Subcutaneous abdominal adipose tissue (tissue), 5 donors: ENCODE results near the gene RAB25.
A peak's percentile ranks its signal among the peaks of the same experiment; 100 is the strongest.
"Not testable (repeated sequence)": the region's sequence is repeated elsewhere in the genome, so short reads cannot be mapped to it uniquely, and the experiment has no call there.

Source experiments
- H3K27ac ChIP-seq: one replicate; pipeline ENCODE4 v1.7.0; 2013; ENCODE audit warnings: low read depth, mild to moderate bottlenecking, inconsistent platforms, low read length, moderate library complexity
- H3K27me3 ChIP-seq, 5 donors: one replicate each; pipeline ENCODE4 v1.7.0; 2013; ENCODE audit warnings: low read length in 5 of 5, inconsistent platforms in 1 of 5; ENCODE audit not compliant: control insufficient read depth in 5 of 5, insufficient read depth in 4 of 5
- H3K36me3 ChIP-seq, 5 donors: one replicate each; pipeline ENCODE4 v1.7.0; 2013; ENCODE audit warnings: low read length in 5 of 5; ENCODE audit not compliant: control insufficient read depth in 5 of 5, insufficient read depth in 5 of 5
- H3K4me1 ChIP-seq, 5 donors: one replicate each; pipeline ENCODE4 v1.7.0; 2013; ENCODE audit warnings: low read length in 5 of 5, mild to moderate bottlenecking in 3 of 5, moderate library complexity in 1 of 5; ENCODE audit not compliant: control insufficient read depth in 5 of 5, insufficient read depth in 5 of 5
- H3K4me3 ChIP-seq, 5 donors: one replicate each; pipeline ENCODE4 v1.7.0; 2013; ENCODE audit warnings: low read length in 5 of 5, low read depth in 1 of 5
- H3K9ac ChIP-seq, 5 donors: one replicate each; pipeline ENCODE4 v1.7.0; 2013; ENCODE audit warnings: low read length in 5 of 5, mild to moderate bottlenecking in 4 of 5, moderate library complexity in 3 of 5
- H3K9me3 ChIP-seq, 5 donors: one replicate each; pipeline ENCODE4 v1.7.0; 2013; ENCODE audit warnings: low read length in 5 of 5; ENCODE audit not compliant: control insufficient read depth in 5 of 5
- donor health status: healthy.
- donor health status: healthy.
- donor health status: healthy.
- donor health status: healthy.
- donor health status: healthy.

The RAB25 gene

DNA sequence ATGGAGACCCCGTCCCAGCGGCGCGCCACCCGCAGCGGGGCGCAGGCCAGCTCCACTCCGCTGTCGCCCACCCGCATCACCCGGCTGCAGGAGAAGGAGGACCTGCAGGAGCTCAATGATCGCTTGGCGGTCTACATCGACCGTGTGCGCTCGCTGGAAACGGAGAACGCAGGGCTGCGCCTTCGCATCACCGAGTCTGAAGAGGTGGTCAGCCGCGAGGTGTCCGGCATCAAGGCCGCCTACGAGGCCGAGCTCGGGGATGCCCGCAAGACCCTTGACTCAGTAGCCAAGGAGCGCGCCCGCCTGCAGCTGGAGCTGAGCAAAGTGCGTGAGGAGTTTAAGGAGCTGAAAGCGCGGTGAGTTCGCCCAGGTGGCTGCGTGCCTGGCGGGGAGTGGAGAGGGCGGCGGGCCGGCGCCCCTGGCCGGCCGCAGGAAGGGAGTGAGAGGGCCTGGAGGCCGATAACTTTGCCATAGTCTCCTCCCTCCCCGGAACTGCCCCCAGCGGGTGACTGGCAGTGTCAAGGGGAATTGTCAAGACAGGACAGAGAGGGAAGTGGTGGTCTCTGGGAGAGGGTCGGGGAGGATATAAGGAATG lies 54.1 kb downstream of the RAB25 start:
- no peaks in the 10 kb centered on the region for H3K27me3 ChIP-seq
- H3K4me1 ChIP-seq, result peaks cover 8 to 68% (median 55%) of the 10 kb centered on the region in 5 donors
- peak overlapping the region; percentile 97 to 100 (median 100) for H3K4me3 ChIP-seq
- peak overlapping the region; percentile 97 to 100 (median 100) for H3K9ac ChIP-seq
- no peaks in the 10 kb centered on the region for H3K9me3 ChIP-seq
- H3K36me3 ChIP-seq, result peaks cover 0 to 22% (median 15%) of the 10 kb centered on the region in 5 donors
- peak overlapping the region; percentile 97 for H3K27ac ChIP-seq

DNA sequence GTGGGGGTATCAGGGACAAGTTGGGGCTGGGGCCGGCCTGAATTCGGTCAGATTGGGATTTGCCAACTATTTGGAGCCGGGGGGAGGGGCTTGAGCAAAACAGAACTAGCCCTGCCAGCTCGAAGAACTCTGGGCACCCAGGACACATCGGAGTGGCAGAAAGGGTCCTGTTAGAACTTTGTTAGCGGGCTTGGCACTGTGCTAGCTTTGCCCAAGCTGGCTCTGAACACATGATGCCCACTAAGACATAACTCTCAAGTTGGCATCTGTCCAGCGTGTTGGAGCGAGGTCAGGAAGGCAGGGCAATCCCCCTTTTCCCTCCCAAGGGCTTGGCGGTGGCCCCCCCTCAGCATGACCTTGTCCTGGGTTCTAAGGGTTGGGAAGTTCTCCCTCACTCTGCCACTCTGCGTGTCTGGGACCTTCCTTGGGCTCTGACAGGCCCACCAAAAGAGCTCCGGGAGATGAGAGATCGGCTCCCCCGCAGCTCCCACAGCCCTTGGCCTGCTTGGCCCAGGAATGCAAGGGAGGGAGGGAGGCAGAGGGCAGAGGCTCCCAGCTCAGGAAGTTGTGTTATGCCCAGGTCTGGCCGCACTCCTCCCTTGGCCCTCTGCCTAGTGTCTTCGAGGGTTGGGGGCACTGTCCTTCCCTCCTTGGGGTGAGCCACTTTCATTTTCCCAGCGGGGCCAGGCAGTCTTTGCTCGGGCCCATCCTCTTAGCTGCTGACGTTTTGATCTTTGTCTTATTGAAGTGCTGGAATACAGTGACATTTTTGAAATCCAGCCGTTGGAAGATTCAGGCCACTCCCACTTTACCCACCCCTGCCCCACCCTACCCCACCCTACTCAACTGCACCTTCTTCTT lies 54.8 kb downstream of the RAB25 start:
- Histone ChIP-seq H3K4me3 (peak overlapping the region; percentile 97 to 100 (median 100)), H3K9me3 (no peaks in the 10 kb centered on the region), H3K9ac (peak overlapping the region; percentile 97 to 100 (median 100)), H3K36me3 (peaks cover 0 to 29% (median 21%) of the 10 kb centered on the region in 5 donors), H3K27ac (peak overlapping the region; percentile 97), H3K27me3 (no peaks in the 10 kb centered on the region), H3K4me1 (peaks cover 12 to 76% (median 62%) of the 10 kb centered on the region in 5 donors)

GRCh38 chr1:156116731-156117130 lies 55.8 kb downstream of the RAB25 start:
- H3K9ac ChIP-seq, result peak overlapping the region; percentile 80 to 100 (median 99)
- not testable (repeated sequence) for H3K27me3 ChIP-seq, H3K9me3 ChIP-seq
- peak overlapping the region; percentile 97 for H3K27ac ChIP-seq
- H3K36me3 ChIP-seq, result peaks cover 0 to 36% (median 24%) of the 10 kb centered on the region in 5 donors
- H3K4me1 ChIP-seq, result peaks cover 14 to 77% (median 67%) of the 10 kb centered on the region in 5 donors
- peak overlapping the region; percentile 97 to 100 (median 100) for H3K4me3 ChIP-seq

GRCh38 chr1:156117414-156118176 lies 56.6 kb downstream of the RAB25 start:
- peak overlapping the region; percentile 97 for H3K27ac ChIP-seq
- peak overlapping the region; percentile 50 to 97 (median 79) for H3K9ac ChIP-seq
- peaks cover 16 to 77% (median 70%) of the 10 kb centered on the region in 5 donors for H3K4me1 ChIP-seq
- peaks cover 0 to 36% (median 24%) of the 10 kb centered on the region in 5 donors for H3K36me3 ChIP-seq
- H3K27me3 ChIP-seq, result no peaks in the 10 kb centered on the region
- no peaks in the 10 kb centered on the region for H3K9me3 ChIP-seq
- peak overlapping the region; percentile 97 to 100 (median 100) for H3K4me3 ChIP-seq

- Histone ChIP-seq H3K4me1 (peaks cover 16 to 79% (median 72%) of the 10 kb centered on the region in 5 donors), H3K9ac (peak overlapping the region; percentile 77 to 97 (median 89)), H3K27me3 (no peaks in the 10 kb centered on the region), H3K27ac (peak overlapping the region; percentile 97), H3K9me3 (no peaks in the 10 kb centered on the region), H3K36me3 (peaks cover 0 to 36% (median 27%) of the 10 kb centered on the region in 5 donors), H3K4me3 (peak overlapping the region; percentile 97 to 100 (median 100))
These were observed 57.4 kb downstream of the RAB25 start for GRCh38 chr1:156118177-156118868.

DNA sequence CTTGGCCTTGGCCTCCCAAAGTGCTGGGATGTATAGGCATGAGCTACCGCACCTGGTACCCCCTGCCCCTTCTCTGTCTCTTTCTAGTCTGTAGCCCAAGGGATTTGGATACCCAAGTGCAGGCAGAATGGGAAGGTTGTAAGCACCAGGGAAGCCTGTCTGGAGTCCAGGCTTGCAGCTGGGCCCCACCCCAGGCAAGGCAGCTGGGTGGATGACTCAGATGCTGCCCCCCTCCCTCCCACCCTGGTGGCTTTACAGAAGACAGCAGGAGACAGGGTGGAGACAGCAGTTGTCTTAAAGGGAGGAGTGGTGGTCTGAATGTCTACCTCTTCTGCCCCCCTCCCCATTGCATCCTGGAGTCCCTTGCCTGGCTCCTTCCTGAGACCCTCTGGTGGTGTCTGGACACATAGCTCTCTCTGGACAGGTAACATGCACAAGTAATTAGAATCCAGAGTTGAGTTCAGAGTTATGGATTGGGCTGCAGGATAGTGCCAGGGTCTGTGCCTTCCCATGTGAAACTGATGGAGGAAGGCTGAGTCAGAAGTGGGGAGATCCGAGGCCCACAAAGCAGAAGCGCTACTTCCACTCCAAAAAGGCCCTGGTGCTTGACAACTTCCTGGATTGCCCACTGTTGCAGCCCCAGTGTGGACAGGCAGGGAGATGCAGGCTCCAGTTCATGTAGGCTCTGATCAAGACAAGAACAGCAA lies 58.7 kb downstream of the RAB25 start:
- Histone ChIP-seq H3K36me3 (peaks cover 0 to 39% (median 27%) of the 10 kb centered on the region in 5 donors), H3K4me1 (peaks cover 22 to 81% (median 75%) of the 10 kb centered on the region in 5 donors), H3K27me3 (no peaks in the 10 kb centered on the region), H3K9me3 (no peaks in the 10 kb centered on the region), H3K4me3 (peak overlapping the region; percentile 58 to 100 (median 99)), H3K27ac (peak overlapping the region; percentile 97), H3K9ac (peak overlapping the region; percentile 30 to 79 (median 51))
